HG02588 (cell line): Measurements from ENCODE around the gene SARDH.
A peak's percentile ranks its signal among the peaks of the same experiment; 100 is the strongest.

Source experiments
- ATAC-seq: cut with Tn5 transposase; IDR thresholded peaks from one replicate; pipeline ENCODE4 v1.9.1; 2021; ENCODE audit warnings: mild to moderate bottlenecking, moderate library complexity; ENCODE audit not compliant: unreplicated experiment

SARDH gene

GRCh38 chr9:133737774-133738639 is at the start of gene SARDH:
Gene SARDH (minus strand): TSS chr9:133738352. CDS start chr9:133734173, 4,179 bp downstream.
- no peak for ATAC-seq

GRCh38 chr9:133787754-133788025 is 49.5 kb upstream of the SARDH start:
- ATAC-seq = peak; percentile 46

GRCh38 chr9:133786907-133787753 is 49.0 kb upstream of the SARDH start:
- no peak for ATAC-seq

- no peak for ATAC-seq
Observed at GRCh38 chr9:133786371-133786753, 48.2 kb upstream of the SARDH start.

GRCh38 chr9:133785753-133786370 is 47.7 kb upstream of the SARDH start:
- no peak for ATAC-seq

- no peak for ATAC-seq
Observed at GRCh38 chr9:133784731-133785561, 46.8 kb upstream of the SARDH start.

GRCh38 chr9:133783331-133783731 is 45.2 kb upstream of the SARDH start:
- no peak for ATAC-seq

- ATAC-seq = no peak
Observed at GRCh38 chr9:133782157-133783130, 44.3 kb upstream of the SARDH start.

- no peak for ATAC-seq
Observed at GRCh38 chr9:133781828-133782135, 43.6 kb upstream of the SARDH start.

GRCh38 chr9:133780962-133781827 is 43.0 kb upstream of the SARDH start:
- ATAC-seq = no peak

- ATAC-seq = no peak
Observed at GRCh38 chr9:133780404-133780945, 42.3 kb upstream of the SARDH start.

- ATAC-seq = no peak
Observed at GRCh38 chr9:133779516-133780403, 41.6 kb upstream of the SARDH start.

GRCh38 chr9:133779081-133779480 is 40.9 kb upstream of the SARDH start:
- ATAC-seq = no peak

GRCh38 chr9:133778336-133779013 is 40.3 kb upstream of the SARDH start:
- ATAC-seq = no peak

- ATAC-seq = no peak
Observed at GRCh38 chr9:133777871-133778270, 39.7 kb upstream of the SARDH start.

- ATAC-seq = no peak
Observed at GRCh38 chr9:133777068-133777791, 39.1 kb upstream of the SARDH start.
